Femur (tissue), 1 donor: ENCODE measurements around the gene SLC24A4.
"Not testable (repeated sequence)": the region's sequence is repeated elsewhere in the genome, so short reads cannot be mapped to it uniquely, and the experiment has no call there.

Experiments
- DNase-seq: peaks from one replicate; pipeline ENCODE4 v3.0.0-alpha.2; 2017

Gene SLC24A4

GRCh38 chr14:92372230-92372629, 49.3 kb downstream of the SLC24A4 start:
- DNase-seq = no peak

GRCh38 chr14:92373336-92373735, 50.4 kb downstream of the SLC24A4 start:
- DNase-seq = no peak

- DNase-seq = no peak
Observed at GRCh38 chr14:92380131-92380530, 57.2 kb downstream of the SLC24A4 start.

- DNase-seq = no peak
Observed at GRCh38 chr14:92380582-92380981, 57.6 kb downstream of the SLC24A4 start.

GRCh38 chr14:92382677-92383076, 59.7 kb downstream of the SLC24A4 start:
- DNase-seq = no peak

- DNase-seq = no peak
Observed at GRCh38 chr14:92383805-92384204, 60.8 kb downstream of the SLC24A4 start.

- DNase-seq = no peak
Observed at GRCh38 chr14:92384461-92385133, 61.6 kb downstream of the SLC24A4 start.

GRCh38 chr14:92385561-92385960, 62.6 kb downstream of the SLC24A4 start:
- DNase-seq = no peak

- DNase-seq = no peak
Observed at GRCh38 chr14:92386165-92386564, 63.2 kb downstream of the SLC24A4 start.

GRCh38 chr14:92386637-92387036, 63.7 kb downstream of the SLC24A4 start:
- peak; percentile 44 for DNase-seq

GRCh38 chr14:92387578-92387977, 64.6 kb downstream of the SLC24A4 start:
- DNase-seq = no peak

GRCh38 chr14:92389598-92390158, 66.7 kb downstream of the SLC24A4 start:
- no peak for DNase-seq

GRCh38 chr14:92391726-92392125, 68.8 kb downstream of the SLC24A4 start:
- DNase-seq = no peak

GRCh38 chr14:92392711-92393110, 69.7 kb downstream of the SLC24A4 start:
- DNase-seq = no peak

GRCh38 chr14:92397150-92397952, 74.4 kb downstream of the SLC24A4 start:
- DNase-seq = no peak

GRCh38 chr14:92397953-92398564, 75.1 kb downstream of the SLC24A4 start:
- DNase-seq = peak; percentile 44

GRCh38 chr14:92398888-92399636, 76.1 kb downstream of the SLC24A4 start:
- no peak for DNase-seq

GRCh38 chr14:92400579-92401444, 77.8 kb downstream of the SLC24A4 start:
- no peak for DNase-seq

- DNase-seq = no peak
Observed at GRCh38 chr14:92401561-92401960, 78.6 kb downstream of the SLC24A4 start.

- DNase-seq = not testable (repeated sequence)
Observed at GRCh38 chr14:92402500-92402899, 79.5 kb downstream of the SLC24A4 start.

- no peak for DNase-seq
Observed at GRCh38 chr14:92404018-92404417, 81.1 kb downstream of the SLC24A4 start.

- no peak for DNase-seq
Observed at GRCh38 chr14:92404421-92404820, 81.5 kb downstream of the SLC24A4 start.
